Upper lobe of left lung (tissue), 4 donors: Measurements from ENCODE around the gene RAB21.

Experiments used
- EP300 ChIP-seq, 4 donors: sonication (generic); formaldehyde crosslinking; IDR thresholded peaks; one replicate each; pipeline ENCODE4 v1.5.1; 2017; ENCODE audit warnings: antibody characterized with exemption in 4 of 4, control low read depth in 2 of 4
- POLR2A ChIP-seq, 4 donors: fragments of 450-650 bp; IDR thresholded peaks; one replicate each; pipeline ENCODE4 v1.5.1; 2016 to 2017; ENCODE audit warnings: antibody characterized with exemption in 4 of 4, mild to moderate bottlenecking in 2 of 4
- TF ChIP-seq, protein P1 (sequence below), 6 experiments: fragments of 450-650 bp in 4 of 6; fragments of 200-600 bp in 2 of 6; sonication (generic) in 2 of 6; IDR thresholded peaks; one replicate each; pipeline ENCODE4 v1.5.1; 2016 to 2019; ENCODE audit warnings: antibody characterized with exemption in 6 of 6

DNA sequence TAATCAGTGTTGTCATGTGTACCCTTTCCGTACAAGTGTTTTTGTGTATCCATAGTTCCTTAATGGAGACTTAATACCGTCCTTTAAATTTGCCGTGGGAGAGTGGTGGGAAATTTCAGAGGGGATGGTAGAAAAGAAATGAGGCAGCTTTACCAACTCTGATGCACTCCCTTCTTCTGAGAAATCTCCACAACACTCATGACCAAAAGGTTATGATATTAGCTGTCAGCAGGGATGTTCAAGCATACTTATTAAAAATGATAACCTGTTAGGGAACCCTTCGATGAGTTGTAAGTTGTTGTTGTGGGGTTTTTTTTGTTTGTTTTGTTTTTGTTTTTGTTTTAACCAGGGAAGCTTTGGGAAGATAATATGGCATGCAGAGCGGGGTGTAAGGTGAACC, 12.5 kb downstream of the RAB21 start:
- no peak for TF ChIP-seq POLR2A (IDR thresholded peaks at IDR 0.05)
- TF ChIP-seq, protein P1, sequence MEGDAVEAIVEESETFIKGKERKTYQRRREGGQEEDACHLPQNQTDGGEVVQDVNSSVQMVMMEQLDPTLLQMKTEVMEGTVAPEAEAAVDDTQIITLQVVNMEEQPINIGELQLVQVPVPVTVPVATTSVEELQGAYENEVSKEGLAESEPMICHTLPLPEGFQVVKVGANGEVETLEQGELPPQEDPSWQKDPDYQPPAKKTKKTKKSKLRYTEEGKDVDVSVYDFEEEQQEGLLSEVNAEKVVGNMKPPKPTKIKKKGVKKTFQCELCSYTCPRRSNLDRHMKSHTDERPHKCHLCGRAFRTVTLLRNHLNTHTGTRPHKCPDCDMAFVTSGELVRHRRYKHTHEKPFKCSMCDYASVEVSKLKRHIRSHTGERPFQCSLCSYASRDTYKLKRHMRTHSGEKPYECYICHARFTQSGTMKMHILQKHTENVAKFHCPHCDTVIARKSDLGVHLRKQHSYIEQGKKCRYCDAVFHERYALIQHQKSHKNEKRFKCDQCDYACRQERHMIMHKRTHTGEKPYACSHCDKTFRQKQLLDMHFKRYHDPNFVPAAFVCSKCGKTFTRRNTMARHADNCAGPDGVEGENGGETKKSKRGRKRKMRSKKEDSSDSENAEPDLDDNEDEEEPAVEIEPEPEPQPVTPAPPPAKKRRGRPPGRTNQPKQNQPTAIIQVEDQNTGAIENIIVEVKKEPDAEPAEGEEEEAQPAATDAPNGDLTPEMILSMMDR (IDR thresholded peaks at IDR 0.05), result no peak
- no peak for TF ChIP-seq EP300 (IDR thresholded peaks at IDR 0.05)
